Skin of body (tissue), 2 donors: ENCODE results near the gene PFDN2. TPM values are rescaled to one million over a fixed set of nuclear protein-coding genes. Genes with fewer than 3 reads are reported as not detected.
"Not testable (repeated sequence)": the region's sequence is repeated elsewhere in the genome, so short reads cannot be mapped to it uniquely, and the experiment has no call there.

ENCODE experiments used
- DNase-seq: peaks from one replicate; lab custom pipeline; 2025; lab: John Stamatoyannopoulos, UW
- total RNA-seq: library from RNA; depleted of rRNA; stranded (reverse); fragments of >200 nt; gene quantifications from one replicate; pipeline ENCODE4 v1.2.3, GENCODE V29; 2014

PFDN2 gene
- total RNA-seq, 1 donor from 2014 or later: 25.4 TPM

DNA sequence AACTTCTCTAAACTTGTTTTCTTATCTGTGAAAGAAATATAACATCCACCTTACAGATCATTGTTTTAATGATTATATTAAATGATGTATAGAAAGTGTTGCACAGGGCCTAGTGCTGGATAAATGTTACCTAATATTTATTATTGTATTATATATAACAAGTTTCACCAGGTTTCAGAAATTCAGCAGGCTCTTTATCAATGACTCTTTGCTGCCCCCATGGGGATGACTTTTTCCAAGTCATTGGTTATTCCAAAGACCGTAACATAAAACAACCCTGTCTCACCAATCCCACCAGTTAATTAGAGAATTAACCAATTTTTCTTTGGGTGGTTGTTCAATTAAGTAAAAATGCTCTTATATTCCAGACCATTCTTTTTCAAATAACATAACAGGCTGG is 21.9 kb upstream of the PFDN2 start:
- peak; percentile 19 for DNase-seq

- no peak for DNase-seq
Observed at GRCh38 chr1:161138431-161138830, 20.6 kb upstream of the PFDN2 start.

DNA sequence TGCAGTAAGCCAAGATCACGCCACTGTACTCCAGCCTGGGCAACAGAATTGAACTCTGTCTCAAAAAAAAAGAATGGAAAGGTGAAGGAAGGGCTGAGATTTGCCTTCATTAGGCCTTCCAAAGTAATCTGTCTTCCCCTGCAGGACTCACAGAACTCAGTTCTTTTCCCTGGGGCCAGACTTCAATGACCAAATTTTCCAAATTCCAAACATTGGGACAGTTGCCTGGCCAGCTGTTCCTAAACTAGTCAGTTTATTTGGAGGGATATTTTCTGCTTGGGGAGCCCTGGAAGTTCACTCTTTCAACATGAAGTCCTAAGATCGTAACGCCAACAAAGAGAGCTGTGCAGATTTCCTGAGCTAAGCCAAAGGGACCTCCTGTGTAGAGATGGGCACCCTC is 20.0 kb upstream of the PFDN2 start:
- DNase-seq: no peak

DNA sequence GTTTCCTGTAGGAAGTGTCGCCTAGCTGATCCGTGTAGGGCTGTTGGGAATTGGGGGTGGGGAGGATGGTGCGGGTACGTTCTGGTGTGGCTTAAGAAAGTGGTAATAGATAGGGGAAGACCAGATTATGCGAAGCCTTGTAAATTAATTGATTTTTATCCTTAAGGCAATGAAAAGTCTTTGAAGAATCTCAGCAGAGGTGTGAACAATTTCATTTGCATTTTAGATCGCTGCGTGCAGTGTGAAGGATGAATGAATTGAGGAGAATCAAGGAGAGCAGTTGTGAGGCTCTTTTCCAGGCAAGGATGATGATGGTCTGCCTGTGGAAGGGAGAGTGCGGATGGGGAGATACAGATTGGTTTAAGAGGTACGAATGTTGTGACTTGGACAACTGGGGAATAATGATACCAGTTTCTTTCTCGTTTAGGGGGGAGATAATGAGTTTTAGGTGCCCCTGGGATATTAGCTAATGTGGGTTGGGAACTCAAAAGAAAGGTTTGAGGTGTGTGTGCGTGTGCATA is 15.4 kb upstream of the PFDN2 start:
- no peak for DNase-seq

DNA sequence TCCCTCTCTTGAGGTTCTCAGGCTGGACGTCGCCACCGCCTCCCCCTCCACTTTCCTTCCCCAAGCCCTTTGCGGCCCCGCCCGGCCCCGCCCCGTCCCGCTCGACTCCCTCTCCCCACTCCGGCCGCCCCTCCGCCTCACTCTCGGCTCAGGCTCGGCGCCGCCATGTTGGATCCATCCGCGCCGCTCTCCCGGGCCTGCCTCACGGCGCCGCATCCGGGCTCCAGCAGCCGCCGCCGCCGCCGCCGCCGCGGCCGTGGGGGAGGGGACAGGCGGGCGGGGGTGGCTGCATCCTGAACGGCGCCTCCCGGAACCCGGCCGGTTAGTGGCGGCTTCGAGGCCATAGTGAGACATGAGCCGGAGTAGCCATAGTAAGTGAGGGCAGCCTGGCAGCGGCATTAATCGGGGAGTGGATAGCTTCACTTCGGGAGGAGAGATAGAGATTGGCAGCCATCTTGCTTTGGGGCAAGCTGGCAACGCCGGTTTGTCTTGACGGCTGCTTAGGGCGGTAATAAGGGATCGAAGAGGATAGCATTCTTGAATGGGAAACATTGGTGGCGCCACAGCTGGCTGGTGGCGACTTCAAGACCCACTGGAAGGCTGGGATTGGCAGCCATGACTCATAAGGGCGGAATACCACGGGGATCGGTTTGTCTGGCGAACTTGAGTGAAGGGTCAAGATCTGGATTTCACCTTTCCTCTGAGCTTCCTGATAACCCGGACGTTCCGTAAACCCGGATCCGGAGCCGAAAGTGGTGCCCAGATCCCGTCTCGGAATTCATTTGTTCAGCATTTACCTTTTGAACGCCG is 14.8 kb upstream of the PFDN2 start, which contains the start of gene DEDD:
TSS of gene DEDD (minus strand) at position 258 of the 810 bp plus-strand sequence. CDS start 8,205 bp downstream, outside the sequence.
- peak; percentile 97 for DNase-seq

GRCh38 chr1:161131523-161132409 is 13.9 kb upstream of the PFDN2 start:
- DNase-seq: no peak

GRCh38 chr1:161130266-161130665 is 12.4 kb upstream of the PFDN2 start:
- DNase-seq: no peak

- DNase-seq: no peak
Observed at GRCh38 chr1:161128591-161129420, 11.0 kb upstream of the PFDN2 start.

DNA sequence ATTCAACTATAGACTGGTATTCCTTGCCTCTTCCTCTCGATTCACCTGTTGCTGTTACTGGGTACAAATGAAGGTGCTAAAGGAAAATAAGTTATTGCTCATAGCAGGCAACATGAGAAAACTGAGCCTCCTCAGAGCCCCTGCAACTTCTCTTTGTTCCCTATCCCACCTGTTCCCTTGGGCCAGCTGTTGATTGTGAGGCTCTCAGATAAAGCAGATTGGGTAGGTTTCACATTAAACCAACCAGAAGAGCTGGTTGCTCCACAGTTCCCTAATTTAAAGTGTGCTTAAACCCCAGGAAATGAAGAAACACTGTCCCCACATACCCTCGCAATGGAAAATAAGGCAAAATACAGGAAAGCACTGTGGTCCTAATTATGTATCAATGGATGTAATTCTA is 9.8 kb upstream of the PFDN2 start:
- DNase-seq: no peak

DNA sequence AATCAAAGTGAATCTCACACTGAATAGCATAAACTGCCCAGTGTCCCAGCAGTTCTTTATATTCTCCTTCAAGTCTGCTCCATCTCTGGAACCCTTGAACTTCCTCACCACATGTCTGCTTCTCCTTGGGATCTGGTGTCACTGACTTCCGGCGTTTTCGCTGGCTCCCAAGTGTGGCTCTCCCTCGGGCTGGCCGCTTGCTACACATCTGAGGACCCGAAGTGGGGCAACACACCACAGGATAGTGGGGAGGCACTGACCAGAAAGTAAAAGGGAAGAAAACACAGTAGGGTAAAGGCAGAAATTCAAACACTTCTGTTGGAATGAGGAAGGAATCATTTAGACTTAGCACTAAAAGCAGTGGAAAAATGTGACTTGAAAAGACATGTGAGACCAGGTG is 5.1 kb upstream of the PFDN2 start:
- DNase-seq: no peak

GRCh38 chr1:161121834-161122233 is 4.0 kb upstream of the PFDN2 start:
- no peak for DNase-seq

DNA sequence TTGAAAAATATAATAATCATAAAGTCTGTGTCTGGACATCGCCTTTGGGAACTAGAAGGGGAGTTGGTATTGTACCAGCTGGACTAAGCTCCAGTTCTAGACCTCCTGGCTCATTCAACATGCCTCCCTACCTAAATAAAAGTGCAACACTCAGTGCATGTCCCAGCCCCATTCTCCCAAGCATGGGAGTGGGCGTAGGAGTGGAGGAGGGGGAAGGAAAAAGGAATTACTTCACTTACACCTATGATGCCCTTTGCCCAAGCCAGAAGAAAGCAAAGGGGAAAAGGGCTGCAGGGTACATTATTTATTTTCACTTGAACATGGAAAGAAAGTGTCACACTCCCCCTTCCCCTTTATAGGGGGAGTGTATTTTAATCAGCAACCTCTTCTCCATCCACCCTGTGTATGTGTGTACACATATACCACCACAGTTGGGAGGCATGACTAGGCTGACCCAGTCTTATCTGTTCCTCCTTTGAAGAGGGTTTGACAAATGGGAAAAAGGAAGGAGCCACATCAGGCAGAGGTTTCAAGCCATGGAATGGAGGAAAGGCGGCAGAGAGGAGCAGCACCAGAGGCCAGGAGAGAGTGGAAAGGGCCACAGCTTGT is 3.3 kb upstream of the PFDN2 start:
- no peak for DNase-seq

DNA sequence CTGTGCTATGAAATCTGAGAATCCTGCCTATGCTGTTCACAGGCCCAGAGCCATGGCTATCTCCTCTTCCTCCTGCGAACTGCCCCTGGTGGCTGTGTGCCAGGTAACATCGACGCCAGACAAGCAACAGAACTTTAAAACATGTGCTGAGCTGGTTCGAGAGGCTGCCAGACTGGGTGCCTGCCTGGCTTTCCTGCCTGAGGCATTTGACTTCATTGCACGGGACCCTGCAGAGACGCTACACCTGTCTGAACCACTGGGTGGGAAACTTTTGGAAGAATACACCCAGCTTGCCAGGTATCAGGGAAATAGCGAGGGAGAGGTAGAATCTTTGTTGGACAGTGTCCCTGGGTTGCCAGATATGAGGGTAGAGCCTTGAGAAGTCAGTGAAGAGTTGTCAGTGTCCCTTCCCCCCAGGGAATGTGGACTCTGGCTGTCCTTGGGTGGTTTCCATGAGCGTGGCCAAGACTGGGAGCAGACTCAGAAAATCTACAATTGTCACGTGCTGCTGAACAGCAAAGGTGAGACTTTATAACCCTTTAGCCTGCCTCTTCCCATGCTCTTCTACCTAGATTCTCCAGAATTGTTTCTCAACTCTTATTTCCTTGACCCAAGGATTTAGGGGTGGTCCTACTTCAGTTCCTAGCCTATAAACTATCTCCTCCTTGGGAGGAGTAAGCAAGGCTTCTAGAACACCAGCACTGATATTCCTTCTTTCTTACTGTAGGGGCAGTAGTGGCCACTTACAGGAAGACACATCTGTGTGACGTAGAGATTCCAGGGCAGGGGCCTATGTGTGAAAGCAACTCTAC is 1.5 kb upstream of the PFDN2 start:
- DNase-seq: peak; percentile 42

- not testable (repeated sequence) for DNase-seq
Observed at GRCh38 chr1:161115961-161116360, 1.9 kb downstream of the PFDN2 start.

DNA sequence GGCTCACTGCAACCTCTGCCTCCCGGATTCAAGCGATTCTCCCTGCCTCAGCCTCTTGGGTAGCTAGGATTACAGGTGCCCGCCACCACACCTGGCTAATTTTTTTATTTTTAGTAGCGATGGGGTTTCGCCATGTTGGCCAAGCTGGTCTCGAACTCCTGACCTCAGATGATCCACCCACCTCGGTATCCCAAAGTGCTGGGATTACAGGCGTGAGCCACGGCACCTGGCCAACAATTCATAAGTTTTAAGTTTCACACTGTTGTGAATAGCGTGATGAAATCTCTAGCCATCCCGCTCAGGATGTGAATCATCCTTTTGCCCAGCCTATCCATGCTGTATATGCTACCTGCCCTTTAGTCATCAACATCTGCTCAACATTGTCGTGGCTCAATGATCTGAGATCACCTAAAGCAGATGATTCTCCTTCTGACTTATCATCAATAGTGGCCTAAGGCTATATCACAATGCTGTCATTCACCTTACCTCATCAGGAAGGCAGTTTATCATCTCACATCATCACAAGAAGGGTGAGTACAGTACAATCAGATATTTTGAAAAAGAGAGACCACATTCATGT is 2.6 kb downstream of the PFDN2 start:
- DNase-seq: no peak

- no peak for DNase-seq
Observed at GRCh38 chr1:161114556-161114955, 3.3 kb downstream of the PFDN2 start.

- no peak for DNase-seq
Observed at GRCh38 chr1:161113915-161114314, 3.9 kb downstream of the PFDN2 start.

GRCh38 chr1:161111527-161111926 is 6.3 kb downstream of the PFDN2 start:
- no peak for DNase-seq

DNA sequence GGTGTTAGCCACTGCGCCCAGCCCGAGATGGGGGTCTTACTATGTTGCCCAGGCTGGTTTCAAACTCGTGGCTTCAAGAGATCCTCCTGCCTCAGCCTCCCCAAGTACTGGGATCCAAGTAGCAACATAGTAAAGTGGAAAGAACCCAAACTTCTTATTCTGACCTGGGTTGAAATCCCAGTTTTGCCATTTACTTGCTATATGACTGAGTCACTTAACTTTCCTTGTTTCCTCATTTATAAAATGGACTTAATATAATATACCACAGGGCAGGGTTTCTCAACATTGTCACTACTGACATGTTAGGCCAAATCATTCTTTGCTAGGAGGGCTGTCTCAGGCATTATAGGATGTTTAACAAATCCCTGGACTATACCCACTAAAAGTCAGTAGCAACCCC is 6.7 kb downstream of the PFDN2 start:
- no peak for DNase-seq

GRCh38 chr1:161106431-161106830 is 11.4 kb downstream of the PFDN2 start:
- no peak for DNase-seq
